Thymus (tissue), 11 donors: ENCODE measurements around the gene RNF114. TPM values are rescaled to one million over a fixed set of nuclear protein-coding genes. Genes with fewer than 3 reads are reported as not detected.

Experiments used
- DNase-seq, 9 donors: peaks; one replicate each; pipeline ENCODE4 v3.0.0-alpha.2; 2013; ENCODE audit warnings: low spot score in 9 of 9, low read depth in 6 of 9, missing footprints in 1 of 9
- H3K27ac ChIP-seq, 2 donors: one replicate each; pipeline ENCODE4 v1.5.1; 2013; ENCODE audit warnings: control low read depth in 1 of 2, low read depth in 1 of 2, low read length in 1 of 2, mild to moderate bottlenecking in 1 of 2, moderate library complexity in 1 of 2
- H3K27me3 ChIP-seq, 2 donors: one replicate each; pipeline ENCODE4 v1.5.1; 2013; ENCODE audit warnings: low read length in 1 of 2; ENCODE audit not compliant: control insufficient read depth in 2 of 2, insufficient read depth in 1 of 2
- H3K36me3 ChIP-seq, 2 donors: one replicate each; pipeline ENCODE4 v1.5.1; 2013; ENCODE audit warnings: low read length in 1 of 2, mild to moderate bottlenecking in 1 of 2, moderate library complexity in 1 of 2; ENCODE audit not compliant: control insufficient read depth in 2 of 2, insufficient read depth in 2 of 2
- H3K4me1 ChIP-seq, 2 donors: one replicate each; pipeline ENCODE4 v1.5.1; 2013; ENCODE audit warnings: low read length in 2 of 2; ENCODE audit not compliant: control insufficient read depth in 2 of 2, insufficient read depth in 2 of 2
- H3K4me3 ChIP-seq, 2 donors: one replicate each; pipeline ENCODE4 v1.5.1; 2013; ENCODE audit warnings: low read length in 2 of 2, control low read depth in 1 of 2, mild to moderate bottlenecking in 1 of 2
- H3K9me3 ChIP-seq, 2 donors: one replicate each; pipeline ENCODE4 v1.5.1; 2013; ENCODE audit warnings: low read length in 1 of 2, mild to moderate bottlenecking in 1 of 2; ENCODE audit not compliant: control insufficient read depth in 2 of 2, insufficient read depth in 1 of 2
- WGBS: extraction: QIAGEN DNeasy Blood & Tissue Kit; methylation state at CpG from one replicate; pipeline ENCODE4 v1.1.7; 2013; 5-methylcytosine and 5-hydroxymethylcytosine counted together
- polyA plus RNA-seq: library from polyadenylated mRNA; stranded (reverse); fragments of 200-250 nt; gene quantifications from one replicate; pipeline ENCODE4 v1.2.3, GENCODE V29; 2013
- total RNA-seq: library from RNA; stranded (reverse); fragments of 120-200 nt; gene quantifications from one replicate; pipeline ENCODE4 v1.2.4, GENCODE V29; 2013
- donor health status: healthy.

The RNF114 gene
- total and polyA plus RNA-seq, 2 donors, result 40.8 to 60.8 TPM

DNA sequence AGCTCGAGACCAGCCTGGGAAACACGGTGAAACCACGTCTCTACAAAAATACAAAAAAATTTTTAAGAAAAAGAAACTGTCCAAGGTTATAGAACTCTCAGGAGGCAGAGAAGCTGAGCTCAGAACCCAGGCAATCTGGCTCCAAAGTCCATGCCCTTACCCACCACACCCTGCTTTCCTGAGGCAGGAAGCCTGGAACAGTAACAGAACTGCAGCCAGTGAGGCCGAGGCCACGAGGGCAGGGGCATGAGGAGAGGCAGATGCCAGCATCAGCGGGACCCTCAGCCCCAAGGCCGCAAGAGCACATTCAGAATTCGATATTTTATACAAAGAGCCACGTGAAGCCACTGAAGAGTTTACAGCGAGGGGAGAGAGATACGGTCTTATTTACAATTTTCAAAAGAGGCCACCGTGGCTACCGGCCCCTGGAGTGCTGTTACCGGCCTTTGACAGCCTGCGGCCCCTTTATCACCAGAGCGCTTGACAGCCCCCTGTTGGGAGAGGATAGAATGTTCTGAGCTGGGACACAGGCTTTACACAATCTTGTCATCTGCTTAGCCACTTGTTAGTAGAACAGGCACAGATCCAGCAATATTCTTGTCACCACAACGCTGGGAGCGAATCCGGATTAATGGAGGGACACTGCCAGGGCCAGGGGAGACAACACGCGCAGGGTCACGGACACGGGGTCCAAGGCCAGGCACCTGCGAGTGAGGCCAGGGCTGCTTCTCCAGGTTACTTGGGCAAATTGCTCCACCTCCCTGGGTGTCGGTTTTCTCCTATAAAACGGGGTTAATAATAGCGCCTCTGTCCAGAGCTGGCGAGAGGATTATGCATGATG, 26.5 kb upstream of the RNF114 start:
- no peak for DNase-seq
- H3K4me3 ChIP-seq, result no peak overlapping the region

GRCh38 chr20:49910340-49910706, 25.9 kb upstream of the RNF114 start:
- Histone ChIP-seq H3K9me3 (no peaks in the 10 kb centered on the region), H3K4me3 (no peak overlapping the region), H3K27me3 (no peaks in the 10 kb centered on the region), H3K4me1 (peaks cover 11% of the 10 kb centered on the region in 2 donors), H3K27ac (no peak overlapping the region), H3K36me3 (peaks cover 29 to 50% of the 10 kb centered on the region in 2 donors)
- 92% methylated on average over 4 of the region's 4 CpGs for WGBS
- DNase-seq, result no peak

More for the DNA sequence above, 26.5 kb upstream of the RNF114 start:
- Histone ChIP-seq H3K27me3 (no peaks in the 10 kb centered on the region), H3K36me3 (peaks cover 35 to 56% of the 10 kb centered on the region in 2 donors), H3K27ac (no peak overlapping the region), H3K9me3 (no peaks in the 10 kb centered on the region), H3K4me1 (peaks cover 10% of the 10 kb centered on the region in 2 donors)
- WGBS, result 96% methylated on average over 28 of the region's 28 CpGs

DNA sequence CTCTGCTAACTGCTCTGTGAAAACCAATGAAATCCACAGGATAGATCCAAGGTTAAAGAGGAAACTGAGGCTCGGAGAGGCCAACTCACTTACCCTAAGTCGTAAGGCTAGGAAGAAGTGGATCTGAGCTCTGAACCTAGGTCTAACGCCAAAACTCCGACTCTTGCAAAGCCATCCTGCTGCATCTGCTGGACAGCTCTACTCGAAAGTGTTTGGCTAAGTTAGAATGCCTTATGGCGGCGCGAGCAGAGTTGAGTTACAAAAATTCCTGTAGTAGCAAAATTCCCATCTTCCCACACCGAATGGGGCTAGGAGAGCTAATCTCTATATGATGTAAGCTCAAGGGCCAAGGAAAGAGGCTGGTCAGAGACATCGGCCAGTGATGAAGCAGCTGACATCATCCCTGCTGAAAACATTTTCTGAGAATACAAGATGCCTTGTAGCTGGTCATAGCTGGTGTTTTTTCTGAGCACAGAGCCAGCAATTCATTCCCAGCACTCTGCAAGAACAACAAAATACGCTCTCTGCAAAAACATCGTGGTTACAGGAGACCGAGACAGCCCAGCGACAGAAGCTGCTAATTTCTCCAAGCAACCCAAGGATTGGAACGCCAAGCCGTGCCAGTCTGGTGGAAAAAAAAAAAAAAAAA, 22.7 kb upstream of the RNF114 start:
- Histone ChIP-seq H3K36me3 (peaks cover 5 to 19% of the 10 kb centered on the region in 2 donors), H3K27me3 (no peaks in the 10 kb centered on the region), H3K4me3 (no peak overlapping the region), H3K27ac (no peak overlapping the region), H3K4me1 (peaks cover 11 to 17% of the 10 kb centered on the region in 2 donors), H3K9me3 (no peaks in the 10 kb centered on the region)
- WGBS, result 96% methylated on average over 16 of the region's 16 CpGs
- DNase-seq, result no peak

- peaks cover 11 to 17% of the 10 kb centered on the region in 2 donors for H3K4me1 ChIP-seq
- peak overlapping the region; percentile 81 to 98 for H3K4me3 ChIP-seq
- 14% methylated on average over 19 of the region's 19 CpGs for WGBS
- peak overlapping the region; percentile 95 to 98 for H3K27ac ChIP-seq
- H3K9me3 ChIP-seq, result no peaks in the 10 kb centered on the region
- H3K27me3 ChIP-seq, result no peaks in the 10 kb centered on the region
- DNase-seq, result peak in 1 of 9 donors; percentile 39
- H3K36me3 ChIP-seq, result peaks cover 3 to 9% of the 10 kb centered on the region in 2 donors
Observed at GRCh38 chr20:49914310-49915117, 21.7 kb upstream of the RNF114 start.

- WGBS, result under 1% methylated on average over 23 of the region's 23 CpGs
- peaks cover 3 to 6% of the 10 kb centered on the region in 2 donors for H3K36me3 ChIP-seq
- H3K27ac ChIP-seq, result peak overlapping the region; percentile 95 to 98
- no peaks in the 10 kb centered on the region for H3K9me3 ChIP-seq
- no peaks in the 10 kb centered on the region for H3K27me3 ChIP-seq
- H3K4me1 ChIP-seq, result peaks cover 11 to 17% of the 10 kb centered on the region in 2 donors
- DNase-seq, result no peak
- peak overlapping the region; percentile 81 to 98 for H3K4me3 ChIP-seq
Observed at GRCh38 chr20:49915118-49915379, 21.1 kb upstream of the RNF114 start.

DNA sequence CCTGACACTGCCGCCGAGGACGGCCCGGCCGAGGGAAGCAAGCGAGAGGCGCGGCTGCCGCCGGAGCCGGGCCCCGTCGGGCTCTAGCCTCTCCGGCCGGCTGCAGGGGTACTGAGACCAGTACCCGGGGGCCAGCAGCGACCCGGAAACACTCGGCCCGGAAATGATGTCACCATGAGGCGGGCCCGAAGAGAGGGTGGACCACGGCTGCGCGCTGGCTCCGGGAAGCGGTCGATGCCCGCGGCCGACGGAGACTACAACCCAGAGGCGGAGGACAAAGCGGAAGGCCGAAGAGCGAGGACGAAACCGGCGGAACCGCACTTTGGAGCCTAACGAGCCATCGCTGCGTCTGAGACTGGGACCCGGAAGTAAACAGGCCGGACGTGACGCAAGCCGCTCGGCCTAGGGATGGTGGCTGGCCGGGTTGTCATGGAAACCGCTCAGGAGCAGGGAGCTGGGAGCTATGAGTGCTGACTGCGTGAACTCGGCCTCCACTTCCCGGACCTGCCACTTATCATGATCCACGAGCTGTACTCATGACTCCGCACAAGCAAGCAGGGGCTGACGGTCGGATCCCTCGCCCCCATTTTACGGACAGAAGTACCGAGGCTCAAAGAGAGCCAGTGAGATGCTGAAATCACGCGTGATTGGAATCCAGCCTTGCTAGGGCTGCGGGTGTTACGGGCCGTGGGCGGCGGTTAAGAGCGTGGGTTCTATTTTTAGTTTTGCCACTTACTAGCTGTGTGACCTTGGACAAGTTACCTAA, 20.6 kb upstream of the RNF114 start, which contains the start of gene SPATA2:
Gene SPATA2, minus strand, starts transcription at position 150 of the 766 bp plus-strand sequence. CDS start 7,039 bp downstream, outside the sequence.
- peak; percentile 84 to 95 (median 88) for DNase-seq
- under 1% methylated on average over 69 of the region's 69 CpGs for WGBS
- Histone ChIP-seq H3K36me3 (peaks cover under 1 to 3% of the 10 kb centered on the region in 2 donors), H3K9me3 (no peaks in the 10 kb centered on the region), H3K4me3 (peak within 1 kb of the TSS; percentile 81 to 98), H3K4me1 (peaks cover 11 to 17% of the 10 kb centered on the region in 2 donors), H3K27ac (peak within 1 kb of the TSS; percentile 95 to 98), H3K27me3 (no peaks in the 10 kb centered on the region)

DNA sequence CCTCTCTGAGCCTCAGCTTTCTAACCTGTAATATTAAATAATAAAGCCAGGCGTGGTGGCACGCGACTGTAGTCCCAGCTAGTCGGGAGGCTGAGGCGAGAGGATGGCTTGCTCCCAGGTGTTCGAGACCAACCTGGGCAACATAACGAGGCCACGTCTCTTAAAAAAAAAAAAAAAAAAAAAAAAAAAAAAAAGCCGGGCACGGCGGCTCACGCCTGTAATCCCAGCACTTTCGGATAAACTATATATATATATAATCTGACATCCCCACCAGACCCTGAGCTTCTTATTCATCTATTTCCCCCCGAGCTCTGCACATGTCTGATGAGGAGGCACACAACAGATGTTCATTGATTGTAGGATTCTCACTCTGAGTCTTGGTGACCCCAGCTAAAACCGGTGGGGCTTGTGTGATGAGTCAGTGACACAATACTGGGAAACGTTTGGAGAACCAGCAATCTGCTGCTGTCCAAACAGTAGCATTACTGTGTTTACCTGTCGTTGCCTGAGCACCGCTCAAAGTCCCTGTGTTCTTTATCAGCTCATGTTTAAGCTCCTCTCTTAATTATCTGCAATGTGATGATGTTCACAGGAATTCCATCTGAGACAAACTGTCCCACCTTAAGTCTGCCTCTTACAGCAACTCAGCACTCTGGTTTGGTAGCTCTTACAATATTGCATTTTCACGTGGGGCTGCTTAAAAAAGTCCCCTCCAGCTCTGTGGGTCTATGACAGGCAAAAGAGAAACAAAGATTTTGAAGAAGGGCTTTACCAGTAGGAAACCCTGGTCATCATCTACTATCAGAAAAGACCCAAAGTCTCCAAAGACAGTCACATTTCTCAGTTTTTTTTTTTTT, 19.8 kb upstream of the RNF114 start:
- Histone ChIP-seq H3K36me3 (no peaks in the 10 kb centered on the region), H3K27ac (no peak overlapping the region), H3K9me3 (no peaks in the 10 kb centered on the region), H3K4me1 (peaks cover 11 to 17% of the 10 kb centered on the region in 2 donors), H3K27me3 (no peaks in the 10 kb centered on the region), H3K4me3 (peak overlapping the region; percentile 81 to 98)
- DNase-seq, result no peak
- WGBS, result 68% methylated on average over 19 of the region's 19 CpGs

DNA sequence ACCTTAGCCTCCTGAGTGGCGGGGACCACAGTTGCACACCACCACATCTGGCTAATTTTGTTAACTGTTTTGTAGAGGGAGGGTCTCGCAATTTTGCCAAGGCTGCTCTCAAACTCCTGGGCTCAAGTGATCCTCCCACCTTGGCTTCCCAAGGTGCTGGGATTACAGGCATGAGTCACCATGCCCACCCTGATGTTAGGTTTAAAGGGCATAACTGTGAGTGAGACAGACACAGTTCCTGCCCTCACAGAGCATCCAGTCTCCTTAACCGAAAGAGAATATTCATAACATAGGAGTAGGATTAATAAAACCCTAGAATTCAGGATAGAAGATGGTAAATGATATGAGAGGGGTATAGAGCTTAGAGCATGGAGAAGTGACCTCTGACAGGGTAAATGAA, 17.8 kb upstream of the RNF114 start:
- H3K36me3 ChIP-seq, result no peaks in the 10 kb centered on the region
- WGBS, result 97% methylated on average over 3 of the region's 3 CpGs
- no peaks in the 10 kb centered on the region for H3K27me3 ChIP-seq
- no peaks in the 10 kb centered on the region for H3K9me3 ChIP-seq
- no peak overlapping the region for H3K4me3 ChIP-seq
- H3K27ac ChIP-seq, result no peak overlapping the region
- peaks cover 11 to 17% of the 10 kb centered on the region in 2 donors for H3K4me1 ChIP-seq
- no peak for DNase-seq
